A673 (cell line): ENCODE data around the gene RBM27.

Source experiments
- EZH2 ChIP-seq: fragments of 200-600 bp; sonication (generic); IDR thresholded peaks from 2 replicates; pipeline ENCODE4 v1.6.1; 2017; ENCODE audit warnings: borderline replicate concordance, low read depth, mild to moderate bottlenecking, mixed read lengths, antibody characterized with exemption, low read length; ENCODE audit not compliant: poor library complexity, severe bottlenecking
- TF ChIP-seq, protein P1 (sequence below): fragments of 300-800, 200-600 bp; sonication (generic); conservative IDR thresholded peaks from 2 replicates; pipeline ENCODE4 v1.5.1; 2017; ENCODE audit warnings: low read depth, mild to moderate bottlenecking, antibody characterized with exemption, low read length, moderate library complexity, mixed read lengths

DNA sequence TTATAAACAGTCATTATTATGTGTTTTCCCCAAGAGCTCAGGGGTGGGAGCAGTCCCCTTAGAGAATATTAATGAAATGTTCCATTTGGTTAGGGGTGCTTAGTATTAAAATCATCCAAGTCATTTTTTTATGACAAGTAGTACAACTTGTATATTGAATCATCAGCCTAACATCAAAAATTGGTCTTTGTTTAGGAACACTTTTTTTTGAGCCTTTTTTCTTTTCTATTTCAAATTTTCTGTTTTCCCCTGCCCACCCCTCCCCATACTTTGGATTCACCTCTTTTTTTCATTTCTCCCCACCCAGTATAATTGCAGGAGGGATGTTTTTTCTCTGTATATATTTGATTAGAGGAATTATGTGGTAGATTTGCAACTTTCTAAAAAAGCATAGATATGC, 25.8 kb downstream of the RBM27 start:
- TF ChIP-seq, protein P1, sequence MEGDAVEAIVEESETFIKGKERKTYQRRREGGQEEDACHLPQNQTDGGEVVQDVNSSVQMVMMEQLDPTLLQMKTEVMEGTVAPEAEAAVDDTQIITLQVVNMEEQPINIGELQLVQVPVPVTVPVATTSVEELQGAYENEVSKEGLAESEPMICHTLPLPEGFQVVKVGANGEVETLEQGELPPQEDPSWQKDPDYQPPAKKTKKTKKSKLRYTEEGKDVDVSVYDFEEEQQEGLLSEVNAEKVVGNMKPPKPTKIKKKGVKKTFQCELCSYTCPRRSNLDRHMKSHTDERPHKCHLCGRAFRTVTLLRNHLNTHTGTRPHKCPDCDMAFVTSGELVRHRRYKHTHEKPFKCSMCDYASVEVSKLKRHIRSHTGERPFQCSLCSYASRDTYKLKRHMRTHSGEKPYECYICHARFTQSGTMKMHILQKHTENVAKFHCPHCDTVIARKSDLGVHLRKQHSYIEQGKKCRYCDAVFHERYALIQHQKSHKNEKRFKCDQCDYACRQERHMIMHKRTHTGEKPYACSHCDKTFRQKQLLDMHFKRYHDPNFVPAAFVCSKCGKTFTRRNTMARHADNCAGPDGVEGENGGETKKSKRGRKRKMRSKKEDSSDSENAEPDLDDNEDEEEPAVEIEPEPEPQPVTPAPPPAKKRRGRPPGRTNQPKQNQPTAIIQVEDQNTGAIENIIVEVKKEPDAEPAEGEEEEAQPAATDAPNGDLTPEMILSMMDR = no peak
- TF ChIP-seq EZH2 = no peak
